AG09319 (cell line): ENCODE data around the gene CMTM2.

Experiments
- DNase-seq: peaks from one replicate; pipeline ENCODE4 v3.0.0-alpha.2; 2010; ENCODE audit warnings: low read depth; ENCODE audit errors: extremely low read depth
- TF ChIP-seq, protein P1 (sequence below): IDR thresholded peaks from 2 replicates; pipeline ENCODE4 v1.5.1; 2011; ENCODE audit warnings: low read depth, mild to moderate bottlenecking, inconsistent platforms, low read length, moderate library complexity

The CMTM2 gene

GRCh38 chr16:66596986-66597848 lies 18.0 kb downstream of the CMTM2 start:
- TF ChIP-seq, protein P1, sequence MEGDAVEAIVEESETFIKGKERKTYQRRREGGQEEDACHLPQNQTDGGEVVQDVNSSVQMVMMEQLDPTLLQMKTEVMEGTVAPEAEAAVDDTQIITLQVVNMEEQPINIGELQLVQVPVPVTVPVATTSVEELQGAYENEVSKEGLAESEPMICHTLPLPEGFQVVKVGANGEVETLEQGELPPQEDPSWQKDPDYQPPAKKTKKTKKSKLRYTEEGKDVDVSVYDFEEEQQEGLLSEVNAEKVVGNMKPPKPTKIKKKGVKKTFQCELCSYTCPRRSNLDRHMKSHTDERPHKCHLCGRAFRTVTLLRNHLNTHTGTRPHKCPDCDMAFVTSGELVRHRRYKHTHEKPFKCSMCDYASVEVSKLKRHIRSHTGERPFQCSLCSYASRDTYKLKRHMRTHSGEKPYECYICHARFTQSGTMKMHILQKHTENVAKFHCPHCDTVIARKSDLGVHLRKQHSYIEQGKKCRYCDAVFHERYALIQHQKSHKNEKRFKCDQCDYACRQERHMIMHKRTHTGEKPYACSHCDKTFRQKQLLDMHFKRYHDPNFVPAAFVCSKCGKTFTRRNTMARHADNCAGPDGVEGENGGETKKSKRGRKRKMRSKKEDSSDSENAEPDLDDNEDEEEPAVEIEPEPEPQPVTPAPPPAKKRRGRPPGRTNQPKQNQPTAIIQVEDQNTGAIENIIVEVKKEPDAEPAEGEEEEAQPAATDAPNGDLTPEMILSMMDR = no peak
- DNase-seq = no peak

GRCh38 chr16:66598111-66598510 lies 18.8 kb downstream of the CMTM2 start:
- TF ChIP-seq, protein P1 = no peak
- no peak for DNase-seq

DNA sequence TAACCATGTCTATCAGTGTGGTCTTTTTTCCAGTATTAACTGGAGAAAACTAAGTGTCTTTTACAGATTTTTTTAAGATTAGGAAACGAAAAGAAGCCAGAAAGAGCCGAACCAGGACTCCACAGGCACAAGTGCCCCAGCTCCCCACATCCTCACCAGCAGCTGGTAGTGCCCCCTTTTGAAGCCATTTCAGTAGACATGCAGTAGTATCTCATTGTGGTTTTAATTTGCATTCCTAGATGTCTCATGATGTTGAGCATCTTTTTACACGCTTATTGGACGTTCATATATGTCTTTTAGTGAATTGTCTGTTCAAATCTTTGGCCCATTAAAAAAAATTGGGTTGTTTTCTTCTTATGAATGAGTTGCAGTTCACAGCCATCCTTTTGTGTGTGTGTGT lies 20.5 kb downstream of the CMTM2 start:
- DNase-seq = no peak
- TF ChIP-seq, protein P1 = no peak

DNA sequence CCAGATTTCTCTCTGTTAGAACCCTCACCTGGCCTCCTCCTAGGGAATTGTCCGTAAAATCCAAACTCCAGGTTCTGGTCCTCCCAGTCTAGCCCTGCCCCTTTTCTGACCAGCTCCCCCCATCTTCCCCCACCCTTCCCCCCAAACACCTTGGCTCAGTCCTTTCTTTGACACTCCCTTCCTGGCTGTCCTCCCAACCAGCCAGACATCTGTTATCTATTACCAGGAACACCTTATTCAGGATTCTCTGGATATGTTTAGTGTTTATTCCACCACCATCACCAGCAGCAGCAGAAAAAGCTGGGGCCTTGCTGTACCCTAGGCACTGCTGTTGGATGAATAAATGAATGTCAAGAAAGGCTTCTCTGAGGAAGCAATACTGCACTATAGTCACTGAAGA lies 21.2 kb downstream of the CMTM2 start:
- TF ChIP-seq, protein P1 = no peak
- DNase-seq = no peak

GRCh38 chr16:66601471-66601870 lies 22.2 kb downstream of the CMTM2 start:
- TF ChIP-seq, protein P1 = no peak
- DNase-seq = no peak

GRCh38 chr16:66603537-66604375 lies 24.5 kb downstream of the CMTM2 start:
- DNase-seq = no peak
- TF ChIP-seq, protein P1 = no peak
